ENCODE results near the gene ZNF410.

ZNF410 gene

GRCh38 chr14:73942180-73942579 is 55.5 kb downstream of the ZNF410 start:
- TF ChIP-seq CTCF (IDR thresholded peaks at IDR 0.05; ENCODE audit: low read depth, low read length), result no peak
- DNase-seq (ENCODE audit: extremely low read depth, low read depth), result no peak

- peak; percentile 11 for DNase-seq (ENCODE audit: extremely low read depth, low read depth)
- no peak for TF ChIP-seq CTCF (IDR thresholded peaks at IDR 0.05; ENCODE audit: low read depth, low read length)
These were observed 56.4 kb downstream of the ZNF410 start for GRCh38 chr14:73943083-73943482.

GRCh38 chr14:73944432-73945158 is 57.9 kb downstream of the ZNF410 start:
- no peak for TF ChIP-seq CTCF (IDR thresholded peaks at IDR 0.05; ENCODE audit: low read depth, low read length)
- no peak for DNase-seq (ENCODE audit: extremely low read depth, low read depth)

GRCh38 chr14:73945159-73945670 is 58.6 kb downstream of the ZNF410 start:
- no peak for DNase-seq (ENCODE audit: extremely low read depth, low read depth)
- TF ChIP-seq CTCF (IDR thresholded peaks at IDR 0.05; ENCODE audit: low read depth, low read length), result no peak

- DNase-seq (ENCODE audit: extremely low read depth, low read depth), result peak; percentile 84
These were observed 63.4 kb downstream of the ZNF410 start, which contains the start of the genes COQ6 and FAM161B for GRCh38 chr14:73949752-73950734. COQ6 (plus strand) TSS chr14:73950302; CDS start chr14:73950333, 31 bp downstream. FAM161B (minus strand) TSS chr14:73950094; CDS start chr14:73950026, 68 bp downstream.

GRCh38 chr14:73953731-73954130 is 67.1 kb downstream of the ZNF410 start:
- DNase-seq (ENCODE audit: extremely low read depth, low read depth), result no peak
- TF ChIP-seq CTCF (IDR thresholded peaks at IDR 0.05; ENCODE audit: low read depth, low read length), result no peak

More at GRCh38 chr14:73949752-73950734, 63.4 kb downstream of the ZNF410 start, which contains the start of the genes COQ6 and FAM161B:
- no peak; the same call in none of the 2 replicates for TF ChIP-seq CTCF (IDR thresholded peaks at IDR 0.05; ENCODE audit: low read depth, low read length)
